Tibial nerve (tissue), 4 donors: ENCODE measurements around the gene KCTD18. TPM values are rescaled to one million over a fixed set of nuclear protein-coding genes. Genes with fewer than 3 reads are reported as not detected.

Source experiments
- DNase-seq, 2 donors: peaks; one replicate each; pipeline ENCODE4 v3.0.0-alpha.2; 2019; ENCODE audit warnings: low spot score in 2 of 2
- H3K27ac ChIP-seq, 4 donors: fragments of 200-600 bp; sonication (generic) in 3 of 4; one replicate each; pipeline ENCODE4 v1.5.1; 2017 to 2019; ENCODE audit warnings: mild to moderate bottlenecking in 1 of 4
- H3K27me3 ChIP-seq, 2 donors: fragments of 200-600 bp; sonication (generic) in 1 of 2; one replicate each; pipeline versions ENCODE4 v1.5.1 to v1.6.0; 2017 to 2019
- H3K36me3 ChIP-seq, 3 donors: fragments of 200-600 bp; sonication (generic); one replicate each; pipeline ENCODE4 v1.5.1; 2018 to 2019
- H3K4me1 ChIP-seq, 4 donors: fragments of 200-600 bp; sonication (generic) in 3 of 4; one replicate each; pipeline ENCODE4 v1.5.1; 2017 to 2019
- H3K4me3 ChIP-seq, 4 donors: fragments of 200-600 bp; sonication (generic) in 3 of 4; one replicate each; pipeline ENCODE4 v1.5.1; 2017 to 2019; ENCODE audit warnings: mild to moderate bottlenecking in 1 of 4, moderate library complexity in 1 of 4
- H3K9me3 ChIP-seq, 4 donors: fragments of 200-600 bp; sonication (generic) in 3 of 4; one replicate each; pipeline ENCODE4 v1.5.1; 2017 to 2019
- EP300 ChIP-seq, 2 donors: sonication (generic); formaldehyde crosslinking; IDR thresholded peaks; one replicate each; pipeline ENCODE4 v1.6.1; 2017; ENCODE audit warnings: antibody characterized with exemption in 2 of 2, mild to moderate bottlenecking in 1 of 2
- POLR2A ChIP-seq, 2 donors: fragments of 450-650 bp; IDR thresholded peaks; one replicate each; pipeline ENCODE4 v1.6.1; 2017; ENCODE audit warnings: antibody characterized with exemption in 2 of 2, mild to moderate bottlenecking in 2 of 2, moderate library complexity in 2 of 2
- WGBS, 2 donors: methylation state at CpG; one replicate each; pipeline ENCODE4 v1.1.5; 2018; 5-methylcytosine and 5-hydroxymethylcytosine counted together
- total RNA-seq, 4 donors: library from RNA; depleted of rRNA; stranded (reverse); fragments of >200 nt; gene quantifications; one replicate each; pipeline ENCODE4 v1.1.0, GENCODE V29; 2016
- TF ChIP-seq, protein P1 (sequence below), 5 experiments: fragments of 200-600 bp in 3 of 5; fragments of 450-650 bp in 2 of 5; sonication (generic) in 3 of 5; IDR thresholded peaks; one replicate each; pipeline ENCODE4 v1.5.1; 2016 to 2019; ENCODE audit warnings: antibody characterized with exemption in 5 of 5, mild to moderate bottlenecking in 3 of 5, moderate library complexity in 2 of 5

Gene KCTD18
- total RNA-seq, 4 donors from 2014 or later = 20.1 to 38.2 (median 24.5) TPM

GRCh38 chr2:200490001-200490400, 19.9 kb downstream of the KCTD18 start:
- TF ChIP-seq, protein P1, sequence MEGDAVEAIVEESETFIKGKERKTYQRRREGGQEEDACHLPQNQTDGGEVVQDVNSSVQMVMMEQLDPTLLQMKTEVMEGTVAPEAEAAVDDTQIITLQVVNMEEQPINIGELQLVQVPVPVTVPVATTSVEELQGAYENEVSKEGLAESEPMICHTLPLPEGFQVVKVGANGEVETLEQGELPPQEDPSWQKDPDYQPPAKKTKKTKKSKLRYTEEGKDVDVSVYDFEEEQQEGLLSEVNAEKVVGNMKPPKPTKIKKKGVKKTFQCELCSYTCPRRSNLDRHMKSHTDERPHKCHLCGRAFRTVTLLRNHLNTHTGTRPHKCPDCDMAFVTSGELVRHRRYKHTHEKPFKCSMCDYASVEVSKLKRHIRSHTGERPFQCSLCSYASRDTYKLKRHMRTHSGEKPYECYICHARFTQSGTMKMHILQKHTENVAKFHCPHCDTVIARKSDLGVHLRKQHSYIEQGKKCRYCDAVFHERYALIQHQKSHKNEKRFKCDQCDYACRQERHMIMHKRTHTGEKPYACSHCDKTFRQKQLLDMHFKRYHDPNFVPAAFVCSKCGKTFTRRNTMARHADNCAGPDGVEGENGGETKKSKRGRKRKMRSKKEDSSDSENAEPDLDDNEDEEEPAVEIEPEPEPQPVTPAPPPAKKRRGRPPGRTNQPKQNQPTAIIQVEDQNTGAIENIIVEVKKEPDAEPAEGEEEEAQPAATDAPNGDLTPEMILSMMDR (IDR thresholded peaks at IDR 0.05) = no peak
- TF ChIP-seq EP300 (IDR thresholded peaks at IDR 0.05) = no peak
- TF ChIP-seq POLR2A (IDR thresholded peaks at IDR 0.05) = no peak
- peaks cover 0 to 60% (median 5%) of the 10 kb centered on the region in 3 donors for H3K36me3 ChIP-seq
- WGBS, 2 donors = 93 to 94% methylated on average over 18 to 22 of the region's 22 CpGs
- DNase-seq = no peak
- H3K27me3 ChIP-seq = no peaks in the 10 kb centered on the region
- no peak overlapping the region for H3K27ac ChIP-seq
- no peaks in the 10 kb centered on the region for H3K9me3 ChIP-seq
- H3K4me3 ChIP-seq = no peak overlapping the region
- H3K4me1 ChIP-seq = no peaks in the 10 kb centered on the region

GRCh38 chr2:200488169-200488568, 21.7 kb downstream of the KCTD18 start:
- peaks cover 0 to 3% (median 0%) of the 10 kb centered on the region in 4 donors for H3K4me1 ChIP-seq
- H3K27me3 ChIP-seq = no peaks in the 10 kb centered on the region
- no peak for DNase-seq
- H3K36me3 ChIP-seq = peaks cover 0 to 45% (median 5%) of the 10 kb centered on the region in 3 donors
- H3K9me3 ChIP-seq = no peaks in the 10 kb centered on the region
- WGBS, 2 donors = 74 to 75% methylated on average over 4 of the region's 4 CpGs
- no peak overlapping the region for H3K27ac ChIP-seq
- H3K4me3 ChIP-seq = no peak overlapping the region
- TF ChIP-seq EP300 (IDR thresholded peaks at IDR 0.05) (no peak), POLR2A (IDR thresholded peaks at IDR 0.05) (no peak)
- TF ChIP-seq, protein P1 (IDR thresholded peaks at IDR 0.05) = no peak

DNA sequence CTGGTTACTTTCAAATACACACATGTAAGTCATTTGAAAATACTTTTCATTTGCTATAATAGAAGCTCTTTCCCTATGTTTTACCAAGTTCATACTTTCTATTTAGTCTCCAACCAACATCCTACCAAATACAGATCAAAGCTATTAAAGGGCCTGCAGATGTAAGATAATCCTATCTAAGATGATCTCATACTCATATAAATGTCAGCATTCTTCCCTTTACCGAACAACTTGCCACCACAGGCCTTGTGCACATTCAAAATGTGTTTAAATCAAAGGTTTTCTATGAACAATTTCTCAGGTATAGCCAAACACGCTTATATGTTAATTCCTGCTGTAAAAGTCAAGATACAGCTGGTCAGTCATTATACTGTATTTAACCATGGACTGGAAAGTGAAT, 23.3 kb downstream of the KCTD18 start:
- no peaks in the 10 kb centered on the region for H3K27me3 ChIP-seq
- H3K27ac ChIP-seq = no peak overlapping the region
- H3K4me1 ChIP-seq = peaks cover 0 to 4% (median 0%) of the 10 kb centered on the region in 4 donors
- H3K36me3 ChIP-seq = peaks cover 0 to 28% (median 5%) of the 10 kb centered on the region in 3 donors
- H3K9me3 ChIP-seq = no peaks in the 10 kb centered on the region
- H3K4me3 ChIP-seq = no peak overlapping the region
- DNase-seq = no peak
- no peak for TF ChIP-seq EP300 (IDR thresholded peaks at IDR 0.05)
- no peak for TF ChIP-seq POLR2A (IDR thresholded peaks at IDR 0.05)
- TF ChIP-seq, protein P1 (IDR thresholded peaks at IDR 0.05) = no peak
- 57 to 60% methylated on average over 2 of the region's 2 CpGs for WGBS, 2 donors

DNA sequence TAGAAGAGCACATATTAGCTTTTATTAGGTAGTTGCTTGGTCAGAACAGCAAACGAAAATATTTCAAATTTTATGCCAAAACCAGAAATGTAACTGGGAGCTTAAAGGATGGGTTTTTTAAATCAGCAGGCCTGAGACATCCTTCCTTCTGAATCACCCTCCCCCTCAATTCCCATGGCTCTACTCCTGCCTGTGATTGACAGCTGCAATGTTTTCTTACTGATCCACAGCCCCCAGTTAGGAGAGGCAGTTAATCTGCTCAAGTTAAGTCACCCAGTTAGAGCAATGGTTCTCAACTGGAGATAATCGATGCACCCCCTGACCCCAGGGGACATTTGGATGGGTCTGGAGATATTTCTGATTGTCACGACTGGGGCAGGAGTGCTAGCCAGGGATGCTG, 24.9 kb downstream of the KCTD18 start:
- peaks cover 0 to 12% (median 1%) of the 10 kb centered on the region in 3 donors for H3K36me3 ChIP-seq
- no peaks in the 10 kb centered on the region for H3K9me3 ChIP-seq
- DNase-seq = no peak
- H3K27ac ChIP-seq = no peak overlapping the region
- TF ChIP-seq POLR2A (IDR thresholded peaks at IDR 0.05) = no peak
- TF ChIP-seq, protein P1 (IDR thresholded peaks at IDR 0.05) = no peak
- no peak for TF ChIP-seq EP300 (IDR thresholded peaks at IDR 0.05)
- H3K27me3 ChIP-seq = no peaks in the 10 kb centered on the region
- H3K4me3 ChIP-seq = no peak overlapping the region
- WGBS, 2 donors = 75 to 84% methylated on average over 3 of the region's 3 CpGs
- H3K4me1 ChIP-seq = peaks cover 0 to 13% (median 2%) of the 10 kb centered on the region in 4 donors

DNA sequence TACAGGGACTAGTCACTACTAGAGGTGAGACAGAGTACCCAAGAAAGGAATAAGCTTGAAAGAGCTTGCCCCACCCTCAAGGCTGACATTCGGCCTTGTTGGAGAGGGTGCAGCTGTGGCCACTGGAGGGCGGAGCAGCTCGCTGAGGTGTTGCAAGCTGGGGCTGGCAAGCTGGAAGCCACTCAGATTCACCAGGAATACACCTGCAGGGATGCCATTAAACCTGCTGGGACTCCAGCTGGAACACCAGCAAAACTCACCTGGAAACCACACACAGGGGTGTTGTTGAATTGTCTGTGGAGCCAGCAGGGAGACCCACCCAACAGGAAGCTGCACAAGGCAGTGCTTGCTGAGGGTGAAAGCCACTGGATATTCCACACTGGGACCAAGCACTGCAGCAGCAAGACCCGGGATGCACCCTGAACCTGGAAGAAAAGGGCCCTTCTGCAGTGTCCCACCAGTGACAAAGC, 26.1 kb downstream of the KCTD18 start:
- 51 to 57% methylated on average over 4 of the region's 4 CpGs for WGBS, 2 donors
- H3K27me3 ChIP-seq = no peaks in the 10 kb centered on the region
- peaks cover 0 to 12% (median 0%) of the 10 kb centered on the region in 3 donors for H3K36me3 ChIP-seq
- no peak overlapping the region for H3K4me3 ChIP-seq
- H3K27ac ChIP-seq = no peak overlapping the region
- H3K9me3 ChIP-seq = no peaks in the 10 kb centered on the region
- H3K4me1 ChIP-seq = peaks cover 0 to 23% (median 5%) of the 10 kb centered on the region in 4 donors
- TF ChIP-seq, protein P1 (IDR thresholded peaks at IDR 0.05) = peak in 3 of 5 experiments; percentile 10 to 26 (median 12)
- no peak for TF ChIP-seq EP300 (IDR thresholded peaks at IDR 0.05)
- no peak for DNase-seq
